Sigmoid colon (tissue), 4 donors: ENCODE results near the gene DIO3.
A peak's percentile ranks its signal among the peaks of the same experiment; 100 is the strongest.

Experiments
- POLR2AphosphoS5 ChIP-seq, 4 donors: sonication (generic); formaldehyde crosslinking; IDR thresholded peaks; one replicate each; pipeline ENCODE4 v1.6.1; 2017; ENCODE audit warnings: antibody characterized with exemption in 4 of 4
- TF ChIP-seq, protein P1 (sequence below), 4 experiments: fragments of 450-650 bp in 3 of 4; fragments of 200-600 bp in 1 of 4; IDR thresholded peaks; one replicate each; pipeline ENCODE4 v1.5.1; 2016 to 2019; ENCODE audit warnings: antibody characterized with exemption in 4 of 4, mild to moderate bottlenecking in 3 of 4, moderate library complexity in 2 of 4

GRCh38 chr14:101559624-101560533, 1.4 kb upstream of the DIO3 start:
- peak in 1 of 4 donors; percentile 37 for TF ChIP-seq POLR2AphosphoS5 (IDR thresholded peaks at IDR 0.05)
- TF ChIP-seq, protein P1, sequence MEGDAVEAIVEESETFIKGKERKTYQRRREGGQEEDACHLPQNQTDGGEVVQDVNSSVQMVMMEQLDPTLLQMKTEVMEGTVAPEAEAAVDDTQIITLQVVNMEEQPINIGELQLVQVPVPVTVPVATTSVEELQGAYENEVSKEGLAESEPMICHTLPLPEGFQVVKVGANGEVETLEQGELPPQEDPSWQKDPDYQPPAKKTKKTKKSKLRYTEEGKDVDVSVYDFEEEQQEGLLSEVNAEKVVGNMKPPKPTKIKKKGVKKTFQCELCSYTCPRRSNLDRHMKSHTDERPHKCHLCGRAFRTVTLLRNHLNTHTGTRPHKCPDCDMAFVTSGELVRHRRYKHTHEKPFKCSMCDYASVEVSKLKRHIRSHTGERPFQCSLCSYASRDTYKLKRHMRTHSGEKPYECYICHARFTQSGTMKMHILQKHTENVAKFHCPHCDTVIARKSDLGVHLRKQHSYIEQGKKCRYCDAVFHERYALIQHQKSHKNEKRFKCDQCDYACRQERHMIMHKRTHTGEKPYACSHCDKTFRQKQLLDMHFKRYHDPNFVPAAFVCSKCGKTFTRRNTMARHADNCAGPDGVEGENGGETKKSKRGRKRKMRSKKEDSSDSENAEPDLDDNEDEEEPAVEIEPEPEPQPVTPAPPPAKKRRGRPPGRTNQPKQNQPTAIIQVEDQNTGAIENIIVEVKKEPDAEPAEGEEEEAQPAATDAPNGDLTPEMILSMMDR (IDR thresholded peaks at IDR 0.05): peak in 1 of 4 experiments; percentile 24
